Body of pancreas (tissue), 4 donors: ENCODE results near the gene STK11IP. TPM values are rescaled to one million over a fixed set of nuclear protein-coding genes. Genes with fewer than 3 reads are reported as not detected.

Experiments
- ATAC-seq: fragments of 150-250 bp; one replicate; pipeline ENCODE4 v1.9.1; 2016
- DNase-seq, 4 donors: peaks; one replicate each; pipeline ENCODE4 v3.0.0-alpha.2; 2019
- H3K27ac ChIP-seq, 4 donors: fragments of 200-600 bp; sonication (generic); 1 replicate in 3 of 4; 2 replicates in 1 of 4; pipeline versions ENCODE4 v1.5.1 to v1.6.1; 2016 to 2019; ENCODE audit warnings: mild to moderate bottlenecking in 1 of 4, mixed read lengths in 1 of 4, moderate library complexity in 1 of 4
- H3K27me3 ChIP-seq, 2 donors: fragments of 200-600 bp; sonication (generic); one replicate each; pipeline ENCODE4 v1.6.0; 2016; ENCODE audit warnings: mild to moderate bottlenecking in 1 of 2
- H3K36me3 ChIP-seq, 2 donors: fragments of 200-600 bp; sonication (generic); replicated peaks in 1 of 2; 2 replicates each; pipeline ENCODE4 v1.5.1; 2016; ENCODE audit warnings: low read depth in 2 of 2; ENCODE audit not compliant: insufficient read depth in 1 of 2
- H3K4me1 ChIP-seq: fragments of 200-600 bp; sonication (generic); one replicate; pipeline ENCODE4 v1.6.0; 2016
- H3K4me3 ChIP-seq, 2 donors: fragments of 200-600 bp; sonication (generic); 1 replicate in 1 of 2; 2 replicates in 1 of 2; pipeline ENCODE4 v1.5.1; 2016 to 2019
- H3K9me3 ChIP-seq, 3 donors: fragments of 200-600 bp; sonication (generic); 1 replicate in 2 of 3; 2 replicates in 1 of 3; pipeline ENCODE4 v1.5.1; 2016
- CTCF ChIP-seq, 7 experiments: fragments of 450-650 bp in 4 of 7; fragments of 200-600 bp in 3 of 7; sonication (generic) in 3 of 7; IDR thresholded peaks; one replicate each; pipeline ENCODE4 v1.5.1; 2016 to 2019; ENCODE audit warnings: antibody characterized with exemption in 7 of 7
- POLR2A ChIP-seq, 3 donors: fragments of 450-650 bp; IDR thresholded peaks; one replicate each; pipeline ENCODE4 v1.6.1; 2016; ENCODE audit warnings: antibody characterized with exemption in 3 of 3, mild to moderate bottlenecking in 2 of 3
- WGBS, 2 donors: methylation state at CpG; one replicate each; pipeline ENCODE4 v1.1.5; 2017; 5-methylcytosine and 5-hydroxymethylcytosine counted together
- intact Hi-C: fragments of 100-400 bp; cut with DNase I; formaldehyde crosslinking; loops from one replicate; pipeline ENCODE4 v1.15.1; 2023
- total RNA-seq, 2 donors: library from RNA; depleted of rRNA; stranded (reverse); fragments of >200 nt; gene quantifications; one replicate each; pipeline ENCODE4 v1.1.0, GENCODE V29; 2016

Gene STK11IP
- total RNA-seq, 2 donors from 2014 or later = 9.6 to 18.1 TPM

- WGBS, 2 donors = 93 to 95% methylated on average over 6 of the region's 6 CpGs
- Histone ChIP-seq H3K36me3 (no peaks in the 10 kb centered on the region), H3K4me1 (peaks cover 8% of the 10 kb centered on the region), H3K27me3 (no peaks in the 10 kb centered on the region), H3K9me3 (no peaks in the 10 kb centered on the region), H3K4me3 (no peak overlapping the region), H3K27ac (no peak overlapping the region)
- DNase-seq (no peak), ATAC-seq (no peak)
- TF ChIP-seq POLR2A (IDR thresholded peaks at IDR 0.05) (no peak), CTCF (IDR thresholded peaks at IDR 0.05) (no peak)
- intact Hi-C loops = no loop called here
Measured at GRCh38 chr2:219620546-219620945, 22.9 kb downstream of the STK11IP start.

GRCh38 chr2:219621935-219622334 is 24.3 kb downstream of the STK11IP start:
- DNase-seq = no peak
- no peak overlapping the region for H3K27ac ChIP-seq
- no peaks in the 10 kb centered on the region for H3K36me3 ChIP-seq
- peaks cover 11% of the 10 kb centered on the region for H3K4me1 ChIP-seq
- intact Hi-C loops = no loop called here
- WGBS, 2 donors = 71 to 76% methylated on average over 4 of the region's 4 CpGs
- H3K9me3 ChIP-seq = no peaks in the 10 kb centered on the region
- no peaks in the 10 kb centered on the region for H3K27me3 ChIP-seq
- no peak overlapping the region for H3K4me3 ChIP-seq
- no peak for ATAC-seq
- no peak for TF ChIP-seq POLR2A (IDR thresholded peaks at IDR 0.05)
- TF ChIP-seq CTCF (IDR thresholded peaks at IDR 0.05) = no peak

GRCh38 chr2:219622472-219622871 is 24.8 kb downstream of the STK11IP start:
- intact Hi-C loops = no loop called here
- no peak for ATAC-seq
- no peak overlapping the region for H3K4me3 ChIP-seq
- no peaks in the 10 kb centered on the region for H3K9me3 ChIP-seq
- no peaks in the 10 kb centered on the region for H3K36me3 ChIP-seq
- peaks cover 13% of the 10 kb centered on the region for H3K4me1 ChIP-seq
- H3K27ac ChIP-seq = no peak overlapping the region
- TF ChIP-seq CTCF (IDR thresholded peaks at IDR 0.05) (no peak), POLR2A (IDR thresholded peaks at IDR 0.05) (no peak)
- no peak for DNase-seq
- H3K27me3 ChIP-seq = no peaks in the 10 kb centered on the region
- WGBS, 2 donors = 82 to 100% methylated on average over 2 of the region's 2 CpGs

GRCh38 chr2:219624565-219624964 is 26.9 kb downstream of the STK11IP start:
- H3K9me3 ChIP-seq = no peaks in the 10 kb centered on the region
- H3K4me1 ChIP-seq = peaks cover 16% of the 10 kb centered on the region
- H3K27ac ChIP-seq = no peak overlapping the region
- 51 to 73% methylated on average over 3 to 6 of the region's 6 CpGs for WGBS, 2 donors
- TF ChIP-seq CTCF (IDR thresholded peaks at IDR 0.05) (no peak), POLR2A (IDR thresholded peaks at IDR 0.05) (no peak)
- intact Hi-C loops = no loop called here
- H3K27me3 ChIP-seq = no peaks in the 10 kb centered on the region
- no peaks in the 10 kb centered on the region for H3K36me3 ChIP-seq
- ATAC-seq = no peak
- no peak for DNase-seq
- H3K4me3 ChIP-seq = no peak overlapping the region

DNA sequence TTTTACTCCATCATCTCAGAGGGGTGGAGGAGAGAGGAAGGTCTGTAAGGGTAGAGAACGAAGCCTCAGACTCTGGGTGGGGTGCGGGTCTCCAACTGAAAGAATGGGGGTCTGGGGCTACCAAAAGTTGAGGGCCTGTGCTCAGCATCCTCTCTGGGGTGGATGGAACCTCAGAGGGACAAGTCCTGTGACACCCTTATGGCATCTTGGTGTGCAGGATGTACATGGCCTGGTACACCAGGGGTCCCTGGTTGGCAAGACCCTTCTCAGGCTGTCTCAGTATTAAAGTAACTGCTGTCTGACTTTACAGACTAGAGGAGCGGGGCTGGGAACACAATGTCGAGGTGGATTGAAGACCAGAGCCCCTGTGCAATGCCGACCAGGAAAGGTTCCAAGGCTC is 27.5 kb downstream of the STK11IP start:
- H3K36me3 ChIP-seq = no peaks in the 10 kb centered on the region
- H3K27me3 ChIP-seq = no peaks in the 10 kb centered on the region
- DNase-seq = no peak
- intact Hi-C loops = no loop called here
- WGBS, 2 donors = 90 to 93% methylated on average over 5 of the region's 5 CpGs
- TF ChIP-seq POLR2A (IDR thresholded peaks at IDR 0.05) (no peak), CTCF (IDR thresholded peaks at IDR 0.05) (no peak)
- no peaks in the 10 kb centered on the region for H3K9me3 ChIP-seq
- H3K4me1 ChIP-seq = peaks cover 16% of the 10 kb centered on the region
- no peak overlapping the region for H3K27ac ChIP-seq
- no peak for ATAC-seq
- H3K4me3 ChIP-seq = no peak overlapping the region
